Mesenchymal stem cell (in vitro differentiated cells and primary cell): ENCODE results near the gene KLF16.
A peak's percentile ranks its signal among the peaks of the same experiment; 100 is the strongest.

Experiments
- DNase-seq: peaks from one replicate; pipeline ENCODE4 v3.0.0-alpha.2; 2013
- H2AFZ ChIP-seq: one replicate; pipeline ENCODE4 v1.6.1; 2013; ENCODE audit warnings: low read depth, mild to moderate bottlenecking, control low read depth, inconsistent platforms, low read length, moderate library complexity
- H2AK5ac ChIP-seq: 2 replicates; pipeline ENCODE4 v1.6.1; 2013; ENCODE audit warnings: low read length, moderate library complexity, mild to moderate bottlenecking, inconsistent platforms; ENCODE audit not compliant: severe bottlenecking
- H2BK120ac ChIP-seq: one replicate; pipeline ENCODE4 v1.6.1; 2013; ENCODE audit warnings: low read depth, mild to moderate bottlenecking, inconsistent platforms, low read length, moderate library complexity
- H2BK12ac ChIP-seq, 2 experiments: one replicate each; pipeline ENCODE4 v1.6.1; 2013; ENCODE audit warnings: inconsistent platforms in 2 of 2, low read length in 2 of 2, mild to moderate bottlenecking in 2 of 2, moderate library complexity in 2 of 2, control low read depth in 1 of 2
- H2BK15ac ChIP-seq: one replicate; pipeline ENCODE4 v1.6.1; 2013; ENCODE audit warnings: mild to moderate bottlenecking, low read depth, inconsistent platforms; ENCODE audit not compliant: poor library complexity, severe bottlenecking
- H2BK5ac ChIP-seq: 2 replicates; pipeline ENCODE4 v1.6.1; 2013; ENCODE audit warnings: low read depth, mild to moderate bottlenecking, low read length, control low read depth, inconsistent platforms; ENCODE audit not compliant: poor library complexity, severe bottlenecking
- H3K14ac ChIP-seq, 2 experiments: one replicate each; pipeline ENCODE4 v1.6.1; 2013; ENCODE audit warnings: inconsistent platforms in 2 of 2, low read length in 2 of 2, control low read depth in 1 of 2, mild to moderate bottlenecking in 1 of 2, moderate library complexity in 1 of 2
- H3K18ac ChIP-seq, 2 experiments: one replicate each; pipeline ENCODE4 v1.6.1; 2013; ENCODE audit warnings: inconsistent platforms in 2 of 2, low read length in 2 of 2, control low read depth in 1 of 2, low read depth in 1 of 2, mild to moderate bottlenecking in 1 of 2
- H3K23ac ChIP-seq, 2 experiments: one replicate each; pipeline ENCODE4 v1.6.1; 2013; ENCODE audit warnings: inconsistent platforms in 2 of 2, low read length in 2 of 2, mild to moderate bottlenecking in 2 of 2, moderate library complexity in 2 of 2, control low read depth in 1 of 2
- H3K27ac ChIP-seq: 2 replicates; pipeline ENCODE4 v1.5.1; 2013; ENCODE audit warnings: mild to moderate bottlenecking, moderate library complexity, low read length, control low read depth, inconsistent platforms; ENCODE audit not compliant: poor library complexity, severe bottlenecking
- H3K27me3 ChIP-seq, 2 experiments: 2 replicates each; pipeline versions ENCODE4 v1.6.1 to v1.7.0; 2013; ENCODE audit warnings: low read length in 2 of 2, mild to moderate bottlenecking in 2 of 2, moderate library complexity in 2 of 2, control low read depth in 1 of 2, inconsistent platforms in 1 of 2; ENCODE audit not compliant: control insufficient read depth in 1 of 2, insufficient read depth in 1 of 2
- H3K36me3 ChIP-seq, 2 experiments: 2 replicates each; pipeline versions ENCODE4 v1.6.1 to v1.7.0; 2013; ENCODE audit warnings: low read length in 2 of 2, control low read depth in 1 of 2, inconsistent platforms in 1 of 2, low read depth in 1 of 2, mild to moderate bottlenecking in 1 of 2; ENCODE audit not compliant: insufficient read depth in 2 of 2, control insufficient read depth in 1 of 2
- H3K4ac ChIP-seq, 2 experiments: one replicate each; pipeline ENCODE4 v1.6.1; 2013; ENCODE audit warnings: inconsistent platforms in 2 of 2, low read length in 2 of 2, mild to moderate bottlenecking in 2 of 2, moderate library complexity in 2 of 2, control low read depth in 1 of 2, low read depth in 1 of 2
- H3K4me1 ChIP-seq: 2 replicates; pipeline ENCODE4 v1.6.1; 2013; ENCODE audit warnings: low read depth, low read length, control low read depth; ENCODE audit not compliant: control insufficient read depth, insufficient read depth
- H3K4me2 ChIP-seq: 2 replicates; pipeline ENCODE4 v1.6.1; 2013; ENCODE audit warnings: low read length, mild to moderate bottlenecking, inconsistent platforms; ENCODE audit not compliant: poor library complexity, severe bottlenecking
- H3K4me3 ChIP-seq, 2 experiments: 2 replicates each; pipeline versions ENCODE4 v1.5.1 to v1.7.0; 2013; ENCODE audit warnings: low read length in 2 of 2, mild to moderate bottlenecking in 2 of 2, control low read depth in 1 of 2, low read depth in 1 of 2; ENCODE audit not compliant: insufficient read depth in 1 of 2
- H3K79me1 ChIP-seq: replicated peaks from 2 replicates; pipeline ENCODE4 v1.6.1; 2013; ENCODE audit warnings: mild to moderate bottlenecking, control low read depth, low read length, inconsistent platforms; ENCODE audit not compliant: poor library complexity, severe bottlenecking
- H3K9ac ChIP-seq: 2 replicates; pipeline ENCODE4 v1.7.0; 2013; ENCODE audit warnings: mild to moderate bottlenecking, low read length, moderate library complexity
- H3K9me3 ChIP-seq: 2 replicates; pipeline ENCODE4 v1.7.0; 2013; ENCODE audit warnings: mild to moderate bottlenecking, low read length; ENCODE audit not compliant: control insufficient read depth
- H4K8ac ChIP-seq: one replicate; pipeline ENCODE4 v1.6.1; 2013; ENCODE audit warnings: inconsistent platforms, mild to moderate bottlenecking, low read length, moderate library complexity
- H4K91ac ChIP-seq: one replicate; pipeline ENCODE4 v1.6.1; 2013; ENCODE audit warnings: mild to moderate bottlenecking, low read length, inconsistent platforms
- WGBS: methylation state at CpG from one replicate; pipeline ENCODE4 v1.1.7; 2013; ENCODE audit warnings: mixed read lengths; 5-methylcytosine and 5-hydroxymethylcytosine counted together

Gene KLF16

DNA sequence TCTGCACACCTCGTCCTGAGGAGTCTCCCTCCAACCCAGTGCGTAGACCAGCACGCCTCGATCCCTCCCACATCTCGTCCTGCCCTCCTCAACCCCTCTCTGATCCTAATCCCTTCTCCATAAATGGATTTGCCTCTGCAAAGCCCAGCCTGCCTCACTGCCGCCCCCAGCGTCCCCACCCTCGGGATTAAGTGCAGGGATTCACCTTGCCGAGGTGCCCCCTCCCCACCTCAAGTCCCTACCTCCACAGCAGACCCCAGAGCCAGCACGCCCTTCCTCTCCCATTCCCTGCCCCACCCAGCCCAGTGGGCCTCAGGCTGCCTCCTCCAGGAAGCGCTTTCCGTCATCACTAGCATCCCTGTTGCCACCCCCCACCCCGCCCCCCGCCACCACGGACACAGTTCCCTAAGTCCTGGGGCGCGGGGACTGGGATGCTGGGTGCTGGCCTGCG lies 4.0 kb downstream of the KLF16 start:
- Histone ChIP-seq H2BK120ac (peak overlapping the region; percentile 50), H3K18ac (peak overlapping the region; percentile 29 to 63), H3K14ac (peak overlapping the region in 1 of 2 experiments; percentile 19), H2AK5ac (peak overlapping the region; percentile 4), H3K27me3 (no peaks in the 10 kb centered on the region), H2BK5ac (no peak overlapping the region), H4K91ac (peak overlapping the region; percentile 34), H3K27ac (no peak overlapping the region), H3K4ac (no peak overlapping the region), H3K79me1 (peaks cover 2% of the 10 kb centered on the region), H3K4me3 (peak overlapping the region in 1 of 2 experiments; percentile 56), H2BK12ac (peak overlapping the region; percentile 8 to 69), H2BK15ac (no peak overlapping the region), H3K9me3 (no peaks in the 10 kb centered on the region), H2AFZ (no peak overlapping the region), H3K4me2 (peak overlapping the region; percentile 47), H3K4me1 (peaks cover 73% of the 10 kb centered on the region), H4K8ac (peak overlapping the region; percentile 41), H3K9ac (peak overlapping the region; percentile 91), H3K36me3 (peaks cover 0 to 10% of the 10 kb centered on the region in 2 experiments), H3K23ac (peak overlapping the region in 1 of 2 experiments; percentile 57)
- no peak for DNase-seq
- 56% methylated on average over 14 of the region's 18 CpGs for whole genome bisulfite sequencing

DNA sequence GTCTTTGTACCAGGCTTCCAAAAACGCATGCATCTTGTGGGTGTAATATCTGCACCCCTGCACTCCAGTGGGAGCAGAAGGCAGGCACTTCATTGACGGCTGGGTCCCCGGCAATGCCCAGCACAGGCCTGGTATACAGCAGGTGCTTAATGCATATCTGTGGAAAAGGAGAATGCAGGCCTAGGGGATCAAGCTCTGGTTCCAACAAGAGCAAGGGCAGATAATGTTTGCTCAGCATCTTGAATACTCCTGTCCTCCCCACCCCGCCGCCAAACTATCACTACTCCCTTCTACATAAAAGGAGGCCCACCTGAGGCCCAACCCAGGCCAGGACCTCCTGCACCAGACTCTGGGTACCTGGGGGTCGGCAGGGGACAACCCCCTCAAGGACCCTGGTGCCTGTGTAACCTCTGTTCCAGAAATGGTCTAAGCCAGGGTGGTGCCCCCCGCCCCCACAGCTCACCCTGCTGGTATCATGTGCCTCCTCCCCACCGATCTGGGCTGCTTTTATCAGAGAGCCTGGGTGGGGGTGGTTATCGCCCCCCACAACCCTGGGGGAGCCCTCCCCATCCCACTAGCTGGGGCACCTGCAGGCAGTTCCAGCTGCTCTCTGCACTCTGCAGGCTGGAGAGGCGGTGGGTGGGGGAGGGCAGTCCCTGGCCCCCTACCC lies 4.8 kb downstream of the KLF16 start:
- peak overlapping the region in 1 of 2 experiments; percentile 77 for H3K23ac ChIP-seq
- H3K4me3 ChIP-seq: no peak overlapping the region
- H2BK120ac ChIP-seq: no peak overlapping the region
- H2BK15ac ChIP-seq: peak overlapping the region; percentile 44
- H3K79me1 ChIP-seq: peaks cover 2% of the 10 kb centered on the region
- H2BK12ac ChIP-seq: peak overlapping the region in 1 of 2 experiments; percentile 61
- no peak overlapping the region for H3K9ac ChIP-seq
- no peaks in the 10 kb centered on the region for H3K9me3 ChIP-seq
- H4K8ac ChIP-seq: no peak overlapping the region
- H2AFZ ChIP-seq: no peak overlapping the region
- no peak overlapping the region for H3K4me2 ChIP-seq
- H3K14ac ChIP-seq: no peak overlapping the region
- no peak overlapping the region for H4K91ac ChIP-seq
- no peak overlapping the region for H2AK5ac ChIP-seq
- no peak overlapping the region for H3K27ac ChIP-seq
- H3K36me3 ChIP-seq: peaks cover 0 to 17% of the 10 kb centered on the region in 2 experiments
- peaks cover 80% of the 10 kb centered on the region for H3K4me1 ChIP-seq
- no peak overlapping the region for H2BK5ac ChIP-seq
- DNase-seq: no peak
- peak overlapping the region in 1 of 2 experiments; percentile 63 for H3K18ac ChIP-seq
- no peaks in the 10 kb centered on the region for H3K27me3 ChIP-seq
- 85% methylated on average over 9 of the region's 10 CpGs for WGBS
- H3K4ac ChIP-seq: no peak overlapping the region

DNA sequence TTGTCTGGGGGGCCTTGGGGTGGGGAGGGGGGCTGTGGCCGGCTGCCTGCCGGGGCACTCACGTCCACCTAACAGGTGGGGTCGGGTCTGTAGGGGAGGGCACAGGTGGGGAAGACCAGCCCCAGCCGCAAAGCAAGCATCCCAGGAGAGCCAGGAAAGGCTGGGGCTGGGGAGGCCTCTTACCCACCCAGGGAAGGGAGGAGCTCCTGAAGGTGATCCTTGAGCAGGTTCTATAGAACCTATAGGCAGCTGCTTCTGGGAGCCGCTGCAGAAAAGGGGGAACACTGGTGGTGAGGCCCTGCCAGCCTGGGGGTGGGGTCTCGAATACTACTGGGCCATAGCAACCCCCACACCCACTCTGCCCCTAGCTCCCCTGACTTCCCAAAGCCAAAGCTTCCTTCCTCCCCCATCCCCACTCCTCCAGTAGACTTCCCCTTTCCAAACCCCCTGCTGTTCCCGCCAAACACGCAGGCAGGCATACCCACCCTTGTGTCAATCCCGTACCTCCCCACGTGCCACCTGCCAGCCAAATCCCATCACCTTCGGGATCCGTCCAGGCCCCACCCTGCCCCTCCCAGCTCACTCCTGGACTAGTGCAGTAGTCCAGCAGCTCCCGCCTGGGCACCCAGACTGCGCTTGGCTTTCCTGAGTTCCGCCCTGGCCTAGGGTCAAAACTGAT lies 5.6 kb downstream of the KLF16 start:
- Histone ChIP-seq H3K14ac (peak overlapping the region in 1 of 2 experiments; percentile 14), H2BK15ac (peak overlapping the region; percentile 71), H3K4ac (peak overlapping the region; percentile 84 to 92), H2AFZ (no peak overlapping the region), H3K36me3 (peaks cover 0 to 17% of the 10 kb centered on the region in 2 experiments), H4K8ac (peak overlapping the region; percentile 66), H4K91ac (peak overlapping the region; percentile 70), H3K4me3 (no peak overlapping the region), H3K27me3 (no peaks in the 10 kb centered on the region), H2BK5ac (no peak overlapping the region), H2BK12ac (peak overlapping the region in 1 of 2 experiments; percentile 59), H3K9ac (peak overlapping the region; percentile 68), H3K4me2 (peak overlapping the region; percentile 88), H2BK120ac (peak overlapping the region; percentile 98), H3K23ac (no peak overlapping the region), H3K27ac (peak overlapping the region; percentile 48), H2AK5ac (peak overlapping the region; percentile 50), H3K79me1 (peaks cover 5% of the 10 kb centered on the region), H3K9me3 (no peaks in the 10 kb centered on the region), H3K4me1 (peaks cover 83% of the 10 kb centered on the region), H3K18ac (peak overlapping the region; percentile 90 to 93)
- DNase-seq: no peak
- WGBS: 60% methylated on average over 16 of the region's 16 CpGs
